Stimulated activated CD4-positive, alpha-beta T cell treated with anti-CD3 and anti-CD28 coated beads, Interleukin-2, amount 100 ng/mL, for 4 hours (primary cell): Measurements from ENCODE around the gene GIMAP6.
"Not testable (repeated sequence)": the region's sequence is repeated elsewhere in the genome, so short reads cannot be mapped to it uniquely, and the experiment has no call there.

ENCODE experiments used
- DNase-seq: peaks from one replicate; pipeline ENCODE4 v3.0.0-alpha.2; 2020; ENCODE audit warnings: low read depth

Gene GIMAP6

GRCh38 chr7:150585199-150585598 is 47.0 kb downstream of the GIMAP6 start:
- DNase-seq: no peak

- no peak for DNase-seq
These were observed 51.4 kb downstream of the GIMAP6 start for GRCh38 chr7:150580638-150581394.

DNA sequence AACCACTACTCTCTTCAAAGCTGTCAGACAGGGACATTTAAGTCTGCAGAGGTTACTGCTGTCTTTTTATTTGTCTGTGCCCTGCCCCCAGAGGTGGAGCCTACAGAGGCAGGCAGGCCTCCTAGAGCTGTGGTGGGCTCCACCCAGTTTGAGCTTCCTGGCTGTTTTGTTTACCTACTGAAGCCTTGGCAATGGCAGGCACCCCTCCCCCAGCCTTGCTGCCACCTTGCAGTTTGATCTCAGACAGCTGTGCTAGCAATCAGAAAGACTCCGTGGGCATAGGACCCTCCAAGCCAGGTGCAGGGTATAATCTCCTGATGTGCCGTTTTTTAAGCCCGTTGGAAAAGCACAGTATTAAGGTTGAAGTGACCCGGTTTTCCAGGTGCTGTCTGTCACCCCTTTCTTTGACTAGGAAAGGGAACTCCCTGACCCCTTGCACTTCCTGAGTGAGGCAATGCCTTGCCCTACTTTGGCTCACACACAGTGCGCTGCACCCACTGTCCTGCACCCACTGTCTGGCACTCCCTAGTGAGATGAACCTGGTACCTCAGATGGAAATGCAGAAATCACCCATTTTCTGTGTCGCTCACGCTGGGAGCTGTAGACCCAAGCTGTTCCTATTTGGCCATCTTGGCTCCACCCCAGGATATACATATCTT is 52.1 kb downstream of the GIMAP6 start:
- DNase-seq: not testable (repeated sequence)
